Tibial nerve (tissue), 4 donors: ENCODE measurements around the gene KRT80. TPM values are rescaled to one million over a fixed set of nuclear protein-coding genes. Genes with fewer than 3 reads are reported as not detected.

ENCODE experiments used
- DNase-seq, 2 donors: peaks; one replicate each; pipeline ENCODE4 v3.0.0-alpha.2; 2019; ENCODE audit warnings: low spot score in 2 of 2
- H3K27ac ChIP-seq, 4 donors: fragments of 200-600 bp; sonication (generic) in 3 of 4; one replicate each; pipeline ENCODE4 v1.5.1; 2017 to 2019; ENCODE audit warnings: mild to moderate bottlenecking in 1 of 4
- H3K27me3 ChIP-seq, 2 donors: fragments of 200-600 bp; sonication (generic) in 1 of 2; one replicate each; pipeline versions ENCODE4 v1.5.1 to v1.6.0; 2017 to 2019
- H3K36me3 ChIP-seq, 3 donors: fragments of 200-600 bp; sonication (generic); one replicate each; pipeline ENCODE4 v1.5.1; 2018 to 2019
- H3K4me1 ChIP-seq, 4 donors: fragments of 200-600 bp; sonication (generic) in 3 of 4; one replicate each; pipeline ENCODE4 v1.5.1; 2017 to 2019
- H3K4me3 ChIP-seq, 4 donors: fragments of 200-600 bp; sonication (generic) in 3 of 4; one replicate each; pipeline ENCODE4 v1.5.1; 2017 to 2019; ENCODE audit warnings: mild to moderate bottlenecking in 1 of 4, moderate library complexity in 1 of 4
- H3K9me3 ChIP-seq, 4 donors: fragments of 200-600 bp; sonication (generic) in 3 of 4; one replicate each; pipeline ENCODE4 v1.5.1; 2017 to 2019
- CTCF ChIP-seq, 5 experiments: fragments of 200-600 bp in 3 of 5; fragments of 450-650 bp in 2 of 5; sonication (generic) in 3 of 5; IDR thresholded peaks; one replicate each; pipeline ENCODE4 v1.5.1; 2016 to 2019; ENCODE audit warnings: antibody characterized with exemption in 5 of 5, mild to moderate bottlenecking in 3 of 5, moderate library complexity in 2 of 5
- EP300 ChIP-seq, 2 donors: sonication (generic); formaldehyde crosslinking; IDR thresholded peaks; one replicate each; pipeline ENCODE4 v1.6.1; 2017; ENCODE audit warnings: antibody characterized with exemption in 2 of 2, mild to moderate bottlenecking in 1 of 2
- POLR2A ChIP-seq, 2 donors: fragments of 450-650 bp; IDR thresholded peaks; one replicate each; pipeline ENCODE4 v1.6.1; 2017; ENCODE audit warnings: antibody characterized with exemption in 2 of 2, mild to moderate bottlenecking in 2 of 2, moderate library complexity in 2 of 2
- WGBS, 2 donors: methylation state at CpG; one replicate each; pipeline ENCODE4 v1.1.5; 2018; 5-methylcytosine and 5-hydroxymethylcytosine counted together
- total RNA-seq, 4 donors: library from RNA; depleted of rRNA; stranded (reverse); fragments of >200 nt; gene quantifications; one replicate each; pipeline ENCODE4 v1.1.0, GENCODE V29; 2016

KRT80 gene
- total RNA-seq, 4 donors from 2014 or later, result not detected

DNA sequence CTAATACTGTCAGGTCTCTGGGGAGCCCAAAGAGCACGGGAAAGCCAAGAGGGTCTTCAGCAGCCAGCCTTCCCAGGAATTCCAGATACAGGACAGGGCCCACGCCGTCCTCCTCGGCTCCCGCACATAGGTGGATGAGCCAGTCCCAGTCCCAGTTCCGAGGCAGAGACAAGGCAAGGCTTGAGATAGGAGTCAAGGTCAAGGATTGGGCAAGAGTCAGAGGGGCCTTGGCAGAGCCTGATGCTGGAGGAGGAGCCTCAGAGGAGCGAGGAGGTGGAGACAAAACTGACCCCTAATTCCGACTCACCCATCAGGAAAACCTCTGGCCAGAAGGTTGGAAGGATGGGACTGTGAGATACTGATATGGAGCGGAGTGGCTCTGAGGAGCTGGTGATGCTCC, 21.0 kb downstream of the KRT80 start:
- DNase-seq, result no peak
- Histone ChIP-seq H3K4me1 (peaks cover 0 to 7% (median 0%) of the 10 kb centered on the region in 4 donors), H3K27ac (no peak overlapping the region), H3K27me3 (no peaks in the 10 kb centered on the region), H3K9me3 (no peaks in the 10 kb centered on the region), H3K36me3 (no peaks in the 10 kb centered on the region), H3K4me3 (no peak overlapping the region)
- WGBS, 2 donors, result 71 to 75% methylated on average over 9 of the region's 9 CpGs
- TF ChIP-seq POLR2A (IDR thresholded peaks at IDR 0.05) (no peak), CTCF (IDR thresholded peaks at IDR 0.05) (no peak), EP300 (IDR thresholded peaks at IDR 0.05) (no peak)

DNA sequence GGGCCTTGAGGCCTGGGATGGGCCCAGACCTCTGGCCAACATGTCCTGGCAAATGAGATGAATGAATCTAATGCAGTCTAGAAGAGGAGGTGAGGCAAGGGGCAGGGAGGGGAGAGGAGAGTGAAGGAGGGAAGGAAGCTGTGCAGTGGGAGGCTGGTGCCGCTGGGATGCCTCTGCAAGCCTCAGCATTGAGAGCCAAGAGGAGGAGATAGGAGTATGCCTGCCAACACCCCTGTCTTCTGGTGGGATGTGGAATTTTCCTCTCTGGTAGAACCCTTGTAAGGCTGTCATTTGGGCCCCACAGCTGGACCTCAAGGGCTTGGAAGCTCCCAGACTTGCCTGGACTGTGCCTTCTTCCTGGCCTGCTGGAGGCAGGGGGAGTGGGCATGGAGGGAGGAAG, 21.9 kb downstream of the KRT80 start:
- no peak for TF ChIP-seq CTCF (IDR thresholded peaks at IDR 0.05)
- TF ChIP-seq POLR2A (IDR thresholded peaks at IDR 0.05), result no peak
- TF ChIP-seq EP300 (IDR thresholded peaks at IDR 0.05), result no peak
- H3K4me3 ChIP-seq, result no peak overlapping the region
- H3K4me1 ChIP-seq, result no peaks in the 10 kb centered on the region
- 90 to 100% methylated on average over 1 of the region's 1 CpG for WGBS, 2 donors
- no peaks in the 10 kb centered on the region for H3K27me3 ChIP-seq
- DNase-seq, result no peak
- H3K27ac ChIP-seq, result no peak overlapping the region
- no peaks in the 10 kb centered on the region for H3K9me3 ChIP-seq
- H3K36me3 ChIP-seq, result no peaks in the 10 kb centered on the region

DNA sequence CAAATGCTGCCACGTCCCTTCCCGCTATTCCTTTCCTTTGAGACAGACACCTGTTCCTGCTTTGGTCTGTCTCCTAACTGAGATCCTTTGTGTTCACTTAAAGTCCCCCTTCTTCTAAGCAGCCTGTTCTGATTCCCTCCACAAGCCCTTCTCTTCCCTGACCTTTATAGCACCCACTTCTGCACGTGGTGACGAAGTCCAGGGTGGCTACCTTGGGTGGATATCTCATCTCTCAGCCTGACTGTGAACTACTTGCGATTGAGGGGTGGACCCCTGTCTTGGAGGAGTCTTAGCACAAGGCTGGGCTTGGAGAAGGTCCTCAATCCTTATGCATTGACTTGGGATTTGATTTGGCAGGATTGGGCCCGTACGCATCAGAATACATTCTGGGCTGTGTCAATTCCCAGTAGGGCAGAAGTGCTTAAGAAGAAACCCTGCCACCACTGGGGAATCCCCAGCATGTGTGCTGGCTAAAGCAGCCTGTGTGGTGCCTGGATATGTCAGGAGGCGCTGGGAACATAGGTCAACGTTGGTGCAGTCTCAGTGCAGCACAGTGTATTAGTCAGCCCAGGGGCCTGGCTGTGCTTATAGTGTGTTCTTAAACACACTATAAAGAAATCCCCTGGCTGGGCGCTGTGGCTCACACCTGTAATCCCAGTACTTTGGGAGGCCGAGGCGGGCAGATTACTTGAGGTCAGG, 23.6 kb downstream of the KRT80 start:
- TF ChIP-seq POLR2A (IDR thresholded peaks at IDR 0.05) (no peak), CTCF (IDR thresholded peaks at IDR 0.05) (no peak), EP300 (IDR thresholded peaks at IDR 0.05) (no peak)
- WGBS, 2 donors, result 87% methylated on average over 12 of the region's 12 CpGs
- Histone ChIP-seq H3K27ac (no peak overlapping the region), H3K36me3 (no peaks in the 10 kb centered on the region), H3K27me3 (no peaks in the 10 kb centered on the region), H3K4me1 (peaks cover 0 to 10% (median 0%) of the 10 kb centered on the region in 4 donors), H3K9me3 (no peaks in the 10 kb centered on the region), H3K4me3 (no peak overlapping the region)
- DNase-seq, result no peak

DNA sequence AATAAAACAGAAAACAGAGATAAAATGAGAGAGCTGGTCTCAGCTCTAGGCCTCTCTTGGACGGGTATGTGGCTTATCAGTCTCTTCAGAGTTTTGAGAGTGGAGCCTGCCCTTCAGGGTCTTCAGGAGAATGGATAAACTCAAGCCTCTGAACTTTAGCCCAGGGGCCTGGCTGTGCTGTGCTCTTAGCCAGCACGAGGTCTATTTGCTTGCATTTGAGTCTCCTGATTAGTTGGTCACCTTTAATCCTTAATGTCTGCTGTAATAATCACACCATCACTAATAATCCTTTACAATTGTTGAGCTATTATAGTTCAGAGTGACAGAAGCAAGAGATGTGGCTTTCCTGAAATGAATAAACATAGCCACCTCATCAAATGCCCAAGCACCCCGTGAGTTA, 24.3 kb downstream of the KRT80 start:
- WGBS, 2 donors, result 81 to 87% methylated on average over 3 of the region's 3 CpGs
- Histone ChIP-seq H3K4me1 (peaks cover 0 to 10% (median 0%) of the 10 kb centered on the region in 4 donors), H3K9me3 (no peaks in the 10 kb centered on the region), H3K36me3 (no peaks in the 10 kb centered on the region), H3K27me3 (no peaks in the 10 kb centered on the region), H3K27ac (no peak overlapping the region), H3K4me3 (no peak overlapping the region)
- no peak for DNase-seq
- TF ChIP-seq CTCF (IDR thresholded peaks at IDR 0.05), result no peak

DNA sequence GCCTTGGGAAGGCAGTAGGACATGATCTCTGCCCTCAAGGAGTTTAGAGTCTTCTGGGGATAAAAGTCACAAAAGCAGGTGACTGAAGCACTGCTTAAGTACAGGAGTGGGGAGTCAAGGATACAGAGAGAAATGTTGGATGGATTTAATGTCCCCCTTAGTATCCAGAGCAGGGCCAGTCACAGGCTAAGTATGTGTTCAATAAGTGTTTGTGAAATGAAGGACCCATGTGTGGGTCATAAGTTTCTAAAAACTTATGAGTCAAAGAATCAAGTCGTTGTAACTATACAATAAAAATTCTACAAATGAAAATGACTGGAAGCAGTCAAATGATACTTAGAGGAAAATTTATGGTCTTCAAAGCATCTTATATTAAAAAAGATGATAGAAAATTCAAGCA, 25.1 kb downstream of the KRT80 start:
- H3K4me3 ChIP-seq, result no peak overlapping the region

More for the DNA sequence above, 25.1 kb downstream of the KRT80 start:
- Histone ChIP-seq H3K27me3 (no peaks in the 10 kb centered on the region), H3K27ac (no peak overlapping the region), H3K36me3 (no peaks in the 10 kb centered on the region), H3K4me1 (peaks cover 0 to 10% (median 0%) of the 10 kb centered on the region in 4 donors), H3K9me3 (no peaks in the 10 kb centered on the region)
- WGBS, 2 donors, result 40 to 44% methylated on average over 1 of the region's 1 CpG
- no peak for DNase-seq
- TF ChIP-seq CTCF (IDR thresholded peaks at IDR 0.05) (no peak), EP300 (IDR thresholded peaks at IDR 0.05) (no peak)
